DOHH2 (cell line): Measurements from ENCODE around the gene SMC1A.

Experiments used
- EZH2phosphoT487 ChIP-seq: fragments of 200-600 bp; sonication (generic); IDR thresholded peaks from 2 replicates; pipeline ENCODE4 v1.6.1; 2017; ENCODE audit warnings: borderline replicate concordance, mild to moderate bottlenecking, antibody characterized with exemption, low read length, moderate library complexity, mixed read lengths
- TF ChIP-seq, protein P1 (sequence below): fragments of 200-600 bp; sonication (generic); IDR thresholded peaks from one replicate; pipeline ENCODE4 v1.5.1; 2014; ENCODE audit warnings: antibody characterized with exemption, mild to moderate bottlenecking, low read depth, low read length; ENCODE audit not compliant: poor library complexity, severe bottlenecking

DNA sequence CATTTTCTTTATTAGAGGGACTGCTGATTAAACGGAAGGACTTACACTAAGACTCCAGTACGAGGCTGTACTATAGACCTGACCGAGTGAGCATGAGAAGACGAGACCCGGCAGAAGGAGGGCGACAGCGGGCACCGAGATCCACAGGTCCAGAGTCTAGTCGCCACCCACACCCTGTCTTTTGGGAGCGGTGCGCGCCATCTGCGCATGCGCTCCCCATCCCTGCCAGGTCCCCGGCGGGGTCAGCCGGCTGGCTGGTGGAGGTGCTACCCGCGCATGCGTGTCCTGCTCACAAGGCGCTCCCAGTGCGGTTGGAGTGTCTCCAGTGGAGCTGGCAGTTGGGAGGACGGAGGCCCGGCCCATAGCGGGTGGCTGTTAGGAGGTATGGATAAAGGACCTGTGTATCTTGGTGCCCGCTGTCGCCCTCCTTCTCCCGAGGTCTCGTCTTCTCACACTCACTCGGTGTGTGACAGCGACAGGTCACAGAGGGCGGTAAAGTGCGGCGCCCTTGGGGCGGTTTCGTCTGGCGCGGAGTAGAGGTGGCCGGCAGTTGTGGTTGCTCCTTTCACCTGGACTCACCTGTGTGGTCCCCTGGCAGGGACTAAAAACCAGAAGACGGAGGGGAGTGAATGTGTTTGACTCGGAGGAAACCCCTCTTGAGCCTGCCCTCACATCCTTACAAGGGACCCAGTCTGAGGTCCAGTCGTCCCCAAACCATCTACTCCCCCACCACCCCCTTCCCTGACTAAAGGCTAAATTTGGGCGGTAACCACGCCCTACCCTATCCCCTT is 19.3 kb upstream of the SMC1A start:
- TF ChIP-seq, protein P1, sequence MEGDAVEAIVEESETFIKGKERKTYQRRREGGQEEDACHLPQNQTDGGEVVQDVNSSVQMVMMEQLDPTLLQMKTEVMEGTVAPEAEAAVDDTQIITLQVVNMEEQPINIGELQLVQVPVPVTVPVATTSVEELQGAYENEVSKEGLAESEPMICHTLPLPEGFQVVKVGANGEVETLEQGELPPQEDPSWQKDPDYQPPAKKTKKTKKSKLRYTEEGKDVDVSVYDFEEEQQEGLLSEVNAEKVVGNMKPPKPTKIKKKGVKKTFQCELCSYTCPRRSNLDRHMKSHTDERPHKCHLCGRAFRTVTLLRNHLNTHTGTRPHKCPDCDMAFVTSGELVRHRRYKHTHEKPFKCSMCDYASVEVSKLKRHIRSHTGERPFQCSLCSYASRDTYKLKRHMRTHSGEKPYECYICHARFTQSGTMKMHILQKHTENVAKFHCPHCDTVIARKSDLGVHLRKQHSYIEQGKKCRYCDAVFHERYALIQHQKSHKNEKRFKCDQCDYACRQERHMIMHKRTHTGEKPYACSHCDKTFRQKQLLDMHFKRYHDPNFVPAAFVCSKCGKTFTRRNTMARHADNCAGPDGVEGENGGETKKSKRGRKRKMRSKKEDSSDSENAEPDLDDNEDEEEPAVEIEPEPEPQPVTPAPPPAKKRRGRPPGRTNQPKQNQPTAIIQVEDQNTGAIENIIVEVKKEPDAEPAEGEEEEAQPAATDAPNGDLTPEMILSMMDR: no peak
- no peak for TF ChIP-seq EZH2phosphoT487
